Astrocyte of the spinal cord (primary cell): ENCODE data around the gene MDN1.
A peak's percentile ranks its signal among the peaks of the same experiment; 100 is the strongest.

ENCODE experiments used
- DNase-seq: peaks from one replicate; pipeline ENCODE4 v3.0.0; 2011; ENCODE audit warnings: low read depth, low spot score
- H3K4me3 ChIP-seq: 2 replicates; pipeline ENCODE4 v1.5.1; 2011; ENCODE audit warnings: low read depth, mild to moderate bottlenecking, low read length, moderate library complexity
- in situ Hi-C: cut with HindIII; loops from 2 replicates; pipeline ENCODE4 v1.10.0; 2017; ENCODE audit warnings: low sequenced_read_pairs
- TF ChIP-seq, protein P1 (sequence below): IDR thresholded peaks from 2 replicates; pipeline ENCODE4 v1.5.1; 2012; ENCODE audit warnings: low read depth, mild to moderate bottlenecking, low read length, inconsistent platforms

Gene MDN1

DNA sequence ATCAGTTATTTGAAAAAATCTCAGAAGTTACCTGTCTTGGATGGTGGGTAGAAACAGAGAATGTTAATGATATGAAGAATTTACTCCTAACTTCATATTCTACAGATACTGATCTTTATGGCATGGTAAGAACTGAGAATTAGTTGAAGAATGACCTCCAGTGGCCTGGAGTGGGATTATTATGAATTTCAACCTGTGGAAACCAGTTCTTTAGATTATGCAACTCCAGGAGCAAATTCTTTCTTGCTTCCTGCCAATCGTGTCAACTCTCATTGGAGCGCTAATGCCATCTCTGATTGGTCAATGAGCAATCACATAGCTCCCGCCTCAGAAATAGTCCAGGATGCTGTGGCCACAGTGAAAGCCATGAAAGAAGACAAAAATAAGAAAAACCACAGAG is 221.6 kb downstream of the MDN1 start:
- TF ChIP-seq, protein P1, sequence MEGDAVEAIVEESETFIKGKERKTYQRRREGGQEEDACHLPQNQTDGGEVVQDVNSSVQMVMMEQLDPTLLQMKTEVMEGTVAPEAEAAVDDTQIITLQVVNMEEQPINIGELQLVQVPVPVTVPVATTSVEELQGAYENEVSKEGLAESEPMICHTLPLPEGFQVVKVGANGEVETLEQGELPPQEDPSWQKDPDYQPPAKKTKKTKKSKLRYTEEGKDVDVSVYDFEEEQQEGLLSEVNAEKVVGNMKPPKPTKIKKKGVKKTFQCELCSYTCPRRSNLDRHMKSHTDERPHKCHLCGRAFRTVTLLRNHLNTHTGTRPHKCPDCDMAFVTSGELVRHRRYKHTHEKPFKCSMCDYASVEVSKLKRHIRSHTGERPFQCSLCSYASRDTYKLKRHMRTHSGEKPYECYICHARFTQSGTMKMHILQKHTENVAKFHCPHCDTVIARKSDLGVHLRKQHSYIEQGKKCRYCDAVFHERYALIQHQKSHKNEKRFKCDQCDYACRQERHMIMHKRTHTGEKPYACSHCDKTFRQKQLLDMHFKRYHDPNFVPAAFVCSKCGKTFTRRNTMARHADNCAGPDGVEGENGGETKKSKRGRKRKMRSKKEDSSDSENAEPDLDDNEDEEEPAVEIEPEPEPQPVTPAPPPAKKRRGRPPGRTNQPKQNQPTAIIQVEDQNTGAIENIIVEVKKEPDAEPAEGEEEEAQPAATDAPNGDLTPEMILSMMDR = no peak
- H3K4me3 ChIP-seq = no peak overlapping the region
- in situ Hi-C loops = no loop called here
- DNase-seq = peak; percentile 5

DNA sequence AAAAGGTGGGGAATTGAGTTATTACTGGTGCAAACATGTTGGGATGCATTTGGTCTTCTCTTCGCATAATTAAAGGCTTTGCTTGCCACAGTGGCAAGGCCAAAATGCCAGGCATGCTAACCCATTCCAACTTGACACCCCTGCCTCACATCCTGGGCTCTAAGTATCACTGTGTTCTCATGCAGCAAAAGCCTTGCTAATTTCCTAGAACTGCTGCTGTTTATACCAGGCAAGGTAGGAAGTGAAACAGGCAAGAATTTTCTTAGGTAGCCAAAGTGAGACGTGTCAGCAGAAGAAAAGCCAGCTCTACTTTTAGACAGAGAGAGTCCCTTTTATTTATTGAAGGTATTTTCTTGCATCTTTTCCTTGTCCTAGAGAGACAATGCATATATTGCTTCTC is 222.2 kb downstream of the MDN1 start:
- in situ Hi-C loops = no loop called here
- H3K4me3 ChIP-seq = no peak overlapping the region
- TF ChIP-seq, protein P1 = no peak
- no peak for DNase-seq

DNA sequence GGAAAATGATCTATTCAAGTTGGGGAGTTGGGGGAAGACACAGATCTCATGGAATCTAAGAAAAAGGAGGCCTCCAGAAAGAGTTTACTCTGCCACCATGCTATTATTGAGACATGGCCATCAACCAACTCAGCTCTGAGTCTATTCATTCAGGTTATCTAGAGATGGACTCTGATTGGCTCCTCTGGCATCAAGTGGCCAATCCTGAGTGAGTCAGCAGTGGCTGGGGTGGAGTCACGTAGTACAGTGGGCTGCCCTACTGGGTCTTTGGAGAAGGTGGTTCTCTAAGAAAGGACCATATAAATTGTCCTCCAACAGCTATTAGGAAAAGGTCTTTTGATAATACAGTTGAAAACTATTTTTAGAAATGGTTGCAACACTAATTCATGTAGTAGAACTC is 223.1 kb downstream of the MDN1 start:
- in situ Hi-C loops = no loop called here
- no peak overlapping the region for H3K4me3 ChIP-seq
- TF ChIP-seq, protein P1 = no peak

DNA sequence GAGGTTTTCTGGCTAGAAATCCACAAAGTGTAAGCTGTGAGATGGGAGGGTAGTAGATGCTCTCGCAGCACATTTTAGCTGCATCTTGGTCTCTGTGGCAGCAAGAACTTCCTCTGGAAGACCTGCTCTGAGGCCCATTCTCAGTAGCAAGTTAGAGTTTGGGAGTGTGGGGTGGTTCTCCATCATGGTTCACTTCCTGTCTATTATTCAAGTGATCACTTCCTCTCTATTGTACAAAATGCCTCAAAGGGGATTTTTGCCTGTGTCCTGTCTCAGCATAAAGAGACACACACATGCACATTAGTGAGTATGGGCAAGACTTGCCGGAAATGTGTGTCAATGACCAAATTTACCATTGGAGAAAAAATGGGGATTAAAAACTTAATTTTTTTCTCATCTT is 223.5 kb downstream of the MDN1 start:
- in situ Hi-C loops = no loop called here
- H3K4me3 ChIP-seq = no peak overlapping the region
- no peak for DNase-seq
- TF ChIP-seq, protein P1 = no peak

More for the DNA sequence above, 223.1 kb downstream of the MDN1 start:
- no peak for DNase-seq
